Hematopoietic multipotent progenitor cell treated with erythropoietin and hydrocortisone succinate and interleukin-3 and kit ligand, for 15 days (in vitro differentiated cells): ENCODE results near the gene DRG2.

Source experiments
- DNase-seq: peaks from one replicate; pipeline ENCODE4 v3.0.0-alpha.2; 2015; ENCODE audit warnings: low spot score

Gene DRG2, protein sequence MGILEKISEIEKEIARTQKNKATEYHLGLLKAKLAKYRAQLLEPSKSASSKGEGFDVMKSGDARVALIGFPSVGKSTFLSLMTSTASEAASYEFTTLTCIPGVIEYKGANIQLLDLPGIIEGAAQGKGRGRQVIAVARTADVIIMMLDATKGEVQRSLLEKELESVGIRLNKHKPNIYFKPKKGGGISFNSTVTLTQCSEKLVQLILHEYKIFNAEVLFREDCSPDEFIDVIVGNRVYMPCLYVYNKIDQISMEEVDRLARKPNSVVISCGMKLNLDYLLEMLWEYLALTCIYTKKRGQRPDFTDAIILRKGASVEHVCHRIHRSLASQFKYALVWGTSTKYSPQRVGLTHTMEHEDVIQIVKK

DNA sequence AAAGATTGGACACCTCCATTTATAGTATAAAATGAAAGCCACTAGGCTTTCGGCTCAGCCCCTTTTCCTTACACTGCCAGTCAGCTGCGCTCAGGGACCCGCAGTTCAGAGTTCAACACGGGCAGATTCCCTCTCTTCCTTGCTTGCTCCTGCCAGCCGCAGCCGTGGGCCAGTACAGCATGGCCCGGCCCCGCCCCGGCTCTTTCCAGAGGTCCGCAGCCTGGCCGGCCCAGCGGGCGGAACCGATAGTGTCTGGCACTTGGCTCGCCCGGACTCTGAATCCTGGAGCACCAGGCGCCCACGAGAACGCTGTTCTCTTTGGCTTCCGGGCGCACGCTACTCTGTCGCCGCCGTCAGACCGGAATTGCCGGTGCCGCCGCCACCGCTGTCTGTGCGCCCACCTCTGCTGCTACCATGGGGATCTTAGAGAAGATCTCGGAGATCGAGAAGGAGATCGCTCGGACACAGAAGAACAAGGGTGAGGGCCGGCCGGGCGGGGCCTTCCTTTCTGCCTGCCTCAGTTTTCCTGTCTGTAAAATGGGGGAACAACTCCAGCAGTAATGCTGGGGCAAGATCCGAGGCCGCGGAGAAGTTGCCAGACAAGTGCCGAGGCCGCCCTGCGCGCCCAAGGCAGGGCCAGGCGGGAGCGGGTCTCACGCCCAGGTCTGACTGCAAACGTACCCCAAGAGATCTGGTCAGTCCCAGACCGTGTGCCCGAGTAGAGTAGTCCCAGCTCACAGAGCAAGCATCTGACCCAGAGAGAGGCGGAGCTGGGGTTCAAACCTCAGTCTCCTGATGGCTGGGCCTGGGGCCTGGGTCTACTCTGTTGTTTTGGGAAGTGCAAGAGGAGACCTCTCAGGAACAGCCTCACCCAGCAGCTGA is at the start of gene DRG2:
Gene DRG2 (plus strand): TSS at position 339 of the 882 bp plus-strand sequence. CDS start 76 bp downstream, at position 415.
- peak; percentile 91 for DNase-seq

DNA sequence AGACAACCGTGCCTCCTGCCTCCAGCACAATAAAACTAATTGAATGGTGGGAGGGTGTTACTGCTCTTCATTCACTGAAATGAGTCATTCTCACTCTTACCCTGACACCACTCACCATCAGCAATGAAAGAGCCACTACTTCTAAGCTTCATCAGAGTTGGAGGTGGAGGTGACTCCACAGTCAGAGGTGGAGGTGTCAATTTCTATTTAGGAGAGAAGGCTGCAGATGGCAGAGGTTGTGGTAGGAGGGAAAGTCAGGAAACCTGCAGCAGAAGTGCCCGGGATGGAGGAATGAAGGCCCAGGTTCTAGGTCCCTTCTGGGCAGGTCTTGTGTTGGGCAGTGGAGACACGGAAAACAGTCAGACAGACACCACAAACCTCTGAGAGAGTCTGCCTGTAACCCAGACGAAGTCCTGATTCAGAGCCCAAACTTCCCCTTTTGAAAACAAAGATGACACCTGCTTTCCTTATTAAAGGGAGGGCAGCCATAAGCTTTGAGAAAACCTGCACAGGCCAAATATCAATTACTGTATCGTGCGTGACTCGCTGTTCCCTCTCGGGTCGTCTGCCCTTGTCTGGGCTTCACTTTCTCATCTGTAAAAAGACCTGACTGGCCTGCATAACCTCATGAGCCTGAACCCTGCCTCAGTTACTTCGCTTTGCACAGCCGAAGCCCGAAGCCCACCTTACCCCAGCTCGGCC is 49.4 kb upstream of the DRG2 start:
- no peak for DNase-seq

DNA sequence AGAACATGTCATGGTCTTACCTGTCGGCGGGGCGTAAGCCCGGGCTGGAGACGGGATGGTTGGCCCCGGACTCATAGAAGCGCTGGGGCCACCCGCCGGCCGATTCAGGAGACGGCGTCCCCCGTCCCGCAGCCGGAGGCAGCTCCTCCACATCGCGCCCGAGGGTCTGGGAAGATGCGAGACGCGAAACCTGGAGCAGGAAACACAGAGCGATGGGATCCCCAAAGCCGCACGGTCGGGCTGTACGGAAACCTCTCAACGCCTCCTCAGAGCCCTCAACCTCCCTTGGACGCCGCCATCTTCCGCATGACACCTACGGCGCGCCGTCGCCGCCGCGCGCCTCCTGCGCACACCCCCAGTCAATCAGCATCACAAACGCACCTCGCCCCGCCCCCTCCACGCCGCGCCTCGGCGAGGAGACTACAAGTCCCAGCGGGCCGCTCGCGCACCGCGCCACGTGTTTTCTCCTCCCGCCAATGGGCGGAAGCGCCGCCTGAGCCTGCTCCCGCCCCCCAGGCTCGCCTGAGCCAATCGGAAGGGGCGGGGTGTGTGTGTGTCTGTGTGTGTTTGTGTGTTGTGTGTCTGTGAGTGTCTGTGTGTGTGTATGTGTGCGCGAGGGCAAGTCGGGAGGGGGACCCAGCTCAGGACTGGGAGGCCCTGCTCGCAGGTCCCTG is 48.8 kb upstream of the DRG2 start, which contains the start of the genes ATPAF2 and GID4:
Gene ATPAF2 (minus strand): TSS at position 308 of the 674 bp plus-strand sequence. CDS start 155 bp downstream, at position 153.
Gene GID4 (plus strand): TSS at position 548 of the 674 bp plus-strand sequence. CDS start 57 bp downstream, at position 605.
- peak; percentile 99 for DNase-seq

DNA sequence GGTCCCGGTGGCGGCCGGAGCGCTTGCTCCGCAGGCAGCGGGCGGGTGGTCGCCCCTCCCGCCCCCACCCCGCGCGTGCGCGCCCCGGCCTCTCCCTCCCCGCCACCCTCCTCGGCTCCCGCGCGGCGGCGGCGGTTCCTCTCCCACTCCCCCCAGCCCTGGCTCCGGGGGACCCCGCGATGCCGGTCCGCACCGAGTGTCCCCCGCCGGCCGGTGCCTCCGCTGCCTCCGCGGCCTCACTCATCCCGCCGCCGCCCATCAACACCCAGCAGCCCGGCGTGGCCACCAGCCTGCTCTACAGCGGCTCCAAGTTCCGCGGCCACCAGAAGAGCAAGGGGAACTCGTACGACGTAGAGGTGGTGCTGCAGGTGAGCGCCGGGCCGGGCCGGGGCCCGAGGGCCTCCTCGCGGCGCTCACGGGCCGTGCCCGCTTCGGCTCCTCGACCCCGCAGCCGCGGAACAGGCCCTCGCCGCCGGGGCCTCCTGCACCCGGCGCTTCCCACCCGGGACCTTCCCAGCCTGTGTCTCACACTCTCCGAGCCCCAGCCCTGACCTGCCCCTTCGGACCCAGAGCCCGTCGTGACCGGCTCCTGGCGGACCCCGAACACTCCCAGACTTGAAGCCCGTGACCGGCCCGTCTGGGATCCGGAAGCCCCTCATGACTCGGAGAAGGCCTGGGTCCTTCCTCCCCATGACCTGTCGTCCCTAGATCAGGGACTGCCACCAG is 48.0 kb upstream of the DRG2 start:
- DNase-seq, result peak; percentile 51

DNA sequence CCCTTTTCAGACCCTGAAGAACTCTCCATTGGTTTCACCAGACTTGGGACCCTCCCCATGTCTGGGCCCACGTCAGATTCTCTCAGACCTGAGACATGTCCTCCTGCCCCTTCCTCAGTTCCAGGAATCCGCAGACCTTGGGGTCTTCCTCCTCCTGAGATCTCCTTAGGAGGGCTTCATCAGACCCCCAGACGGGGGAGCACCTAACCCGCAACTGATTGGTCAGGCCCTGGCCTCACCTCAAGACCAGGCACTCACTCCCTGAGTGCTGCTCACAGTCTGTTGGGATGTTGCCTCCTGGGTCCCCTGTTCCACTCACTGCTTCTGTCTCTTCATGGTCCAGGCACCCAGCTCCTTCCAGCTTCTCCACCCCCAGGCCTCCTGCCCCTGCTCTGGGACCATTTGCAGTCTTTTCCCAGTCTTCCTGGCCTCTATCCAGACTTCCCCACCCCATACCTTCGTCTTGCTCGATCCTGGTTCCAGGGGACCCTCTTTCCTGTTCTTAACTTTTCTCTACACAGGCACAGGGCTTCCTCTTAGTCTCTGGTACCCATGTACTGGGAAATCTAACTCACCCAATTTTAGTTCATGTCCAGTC is 47.4 kb upstream of the DRG2 start:
- DNase-seq, result no peak

DNA sequence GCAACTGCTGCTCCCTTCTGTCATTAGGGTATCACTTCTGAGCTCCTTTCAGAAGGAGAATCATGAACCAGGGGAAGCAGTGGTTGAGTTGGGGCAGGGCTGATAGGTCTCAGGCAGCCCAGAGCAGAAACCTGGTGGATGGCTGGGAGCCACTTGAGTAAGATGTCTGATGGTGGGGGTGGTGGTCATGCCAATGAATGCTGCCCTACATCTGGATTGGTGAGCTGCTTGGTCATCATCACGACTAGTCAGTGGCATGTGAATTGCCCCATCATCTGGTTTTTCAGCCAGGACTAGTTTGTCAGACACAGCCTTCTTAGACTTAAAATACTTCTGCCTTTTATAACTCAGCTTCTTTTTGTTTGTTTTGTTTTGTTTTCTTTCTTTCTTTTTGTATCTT is 46.0 kb upstream of the DRG2 start:
- no peak for DNase-seq

DNA sequence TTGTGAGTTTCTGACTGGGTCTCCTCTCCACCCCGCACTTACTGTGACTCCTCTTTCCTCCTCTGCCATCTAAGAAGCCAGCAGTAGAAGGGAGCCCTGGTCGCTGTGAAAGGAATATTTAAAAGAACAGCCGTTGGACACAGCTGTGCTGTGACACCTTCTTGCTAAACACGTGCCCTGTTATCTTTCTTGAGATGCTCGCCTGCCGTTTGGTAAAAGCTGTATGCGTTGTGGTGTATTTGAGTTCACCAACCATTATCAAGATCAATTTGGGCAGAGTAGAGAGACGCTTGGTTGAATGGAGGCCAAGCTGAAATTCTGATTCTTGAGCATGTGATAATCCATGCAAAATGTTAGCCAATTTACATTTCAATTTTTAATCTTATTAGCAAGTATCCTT is 44.8 kb upstream of the DRG2 start:
- DNase-seq, result peak; percentile 45

DNA sequence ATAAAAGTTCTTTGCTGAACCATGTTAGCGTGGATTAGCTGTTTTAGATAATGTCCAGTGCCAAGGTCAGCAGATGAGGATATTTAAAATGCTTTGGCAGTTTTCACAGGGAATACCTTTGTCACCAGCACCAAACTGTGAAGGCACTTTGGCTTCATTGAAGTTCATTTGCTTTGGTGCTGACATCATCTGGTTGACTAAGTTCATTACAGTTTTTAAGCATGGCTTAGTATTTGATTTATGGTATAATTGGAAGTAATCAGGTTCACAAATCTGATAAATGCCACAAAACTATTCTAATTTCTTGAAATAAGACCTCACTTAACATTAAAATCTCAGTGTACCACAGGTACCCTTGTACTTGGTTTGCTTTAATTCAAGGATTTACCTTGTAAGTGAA is 44.3 kb upstream of the DRG2 start:
- DNase-seq, result no peak

DNA sequence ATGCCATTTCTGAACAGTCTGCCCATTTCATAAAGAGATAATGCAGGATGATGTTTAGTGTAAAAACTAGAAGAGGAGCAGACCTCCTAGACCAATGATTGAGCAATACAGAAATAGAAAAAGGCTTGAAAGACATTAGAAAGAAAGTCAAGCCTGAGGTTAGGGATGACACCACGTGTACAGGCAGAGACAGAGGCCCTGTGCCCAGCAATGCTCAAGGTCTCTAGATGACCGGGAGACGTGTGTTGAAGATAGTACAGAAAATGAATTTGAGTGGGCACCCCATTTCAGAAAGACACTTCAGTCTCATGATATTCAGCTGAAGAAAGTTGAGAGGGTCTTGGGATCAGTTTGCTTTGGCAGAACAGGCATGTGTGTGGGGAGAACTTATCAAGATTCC is 43.1 kb upstream of the DRG2 start:
- no peak for DNase-seq

DNA sequence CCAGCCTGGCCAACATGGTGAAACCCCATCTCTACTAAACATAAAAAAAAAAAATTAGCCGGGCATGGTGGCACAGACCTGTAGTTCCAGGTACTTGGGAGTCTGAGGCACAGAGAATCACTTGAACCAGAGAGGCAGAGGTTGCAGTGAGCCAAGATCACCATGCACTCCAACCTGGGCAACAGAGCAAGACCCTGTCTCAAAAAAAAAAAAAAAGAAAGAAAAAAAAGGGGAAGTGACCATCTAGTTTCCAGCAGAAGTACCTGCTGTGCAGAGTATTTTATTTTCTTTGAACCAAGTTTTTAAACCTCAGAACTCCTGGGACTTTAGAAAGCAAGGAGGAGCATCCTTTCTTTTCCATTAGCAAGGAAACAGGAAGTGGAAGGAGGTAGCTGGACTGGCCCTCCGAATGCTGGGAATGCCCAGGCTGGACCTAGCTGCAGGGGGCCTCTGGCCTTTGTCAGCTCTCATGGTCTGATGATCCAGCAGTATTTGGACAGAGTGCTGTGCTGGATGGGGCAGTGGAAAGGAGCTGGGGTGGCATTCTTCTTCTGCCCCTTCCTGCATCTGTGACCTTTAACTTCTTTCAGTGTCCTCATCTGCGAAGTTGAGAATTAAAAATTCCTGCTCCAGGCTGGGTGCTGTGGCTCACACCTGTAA is 41.9 kb upstream of the DRG2 start:
- no peak for DNase-seq

DNA sequence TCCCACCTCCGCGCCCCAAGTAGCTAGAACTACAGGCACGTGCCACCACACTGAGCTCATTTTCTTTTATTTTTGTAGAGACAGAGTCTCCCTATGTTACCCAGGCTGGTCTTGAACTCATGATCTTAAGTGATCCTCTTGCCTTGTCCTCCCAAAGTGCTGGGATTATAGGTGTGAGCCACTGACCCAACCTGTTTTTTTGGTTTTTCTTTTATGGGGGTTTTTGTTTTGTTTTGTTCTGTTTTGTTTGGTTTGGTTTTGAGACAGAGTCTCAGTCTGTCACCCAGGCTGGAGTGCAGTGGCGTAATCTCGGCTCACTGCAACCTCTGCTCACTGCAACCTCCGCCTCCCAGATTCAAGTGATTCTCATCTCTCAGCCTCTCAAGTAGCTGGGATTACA is 32.2 kb upstream of the DRG2 start:
- no peak for DNase-seq

DNA sequence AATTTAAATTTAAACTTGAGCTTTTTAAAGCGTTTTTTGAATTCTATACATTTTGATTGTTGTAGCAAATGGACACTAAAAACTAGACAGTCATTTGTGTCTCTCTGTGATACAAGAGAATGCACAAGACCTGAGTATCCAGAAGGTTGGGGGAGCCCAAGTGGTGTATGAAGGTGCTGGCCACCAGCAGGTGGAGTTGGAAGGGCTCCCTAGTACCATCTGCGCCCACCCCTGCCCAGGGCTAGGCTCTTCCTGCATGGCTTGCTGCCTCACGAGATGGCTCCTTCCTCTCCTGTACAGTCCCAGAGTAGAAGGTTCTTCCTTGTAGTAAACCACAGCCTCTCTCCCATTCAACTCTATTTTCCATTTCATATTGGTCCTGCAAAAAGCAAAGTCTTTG is 31.5 kb upstream of the DRG2 start:
- no peak for DNase-seq

DNA sequence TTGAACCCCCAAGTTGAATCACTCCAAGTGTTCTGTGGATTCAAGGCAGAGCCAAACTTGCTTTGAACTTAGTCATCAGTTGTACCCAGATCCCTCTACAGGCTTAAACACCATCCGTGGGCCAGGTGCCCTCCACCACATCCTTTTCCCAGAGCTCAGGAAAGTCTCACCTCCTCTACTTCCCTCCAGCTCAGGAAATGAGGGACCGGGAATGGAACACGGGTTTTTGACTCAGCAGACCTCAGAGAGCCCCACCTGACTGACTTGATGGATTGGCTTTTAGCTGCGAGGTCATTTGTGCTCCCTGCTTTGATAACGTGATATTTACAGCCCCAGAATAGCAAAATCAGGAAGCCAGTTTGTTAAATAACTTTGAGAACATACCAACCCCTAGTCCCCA is 28.5 kb upstream of the DRG2 start:
- DNase-seq, result no peak

DNA sequence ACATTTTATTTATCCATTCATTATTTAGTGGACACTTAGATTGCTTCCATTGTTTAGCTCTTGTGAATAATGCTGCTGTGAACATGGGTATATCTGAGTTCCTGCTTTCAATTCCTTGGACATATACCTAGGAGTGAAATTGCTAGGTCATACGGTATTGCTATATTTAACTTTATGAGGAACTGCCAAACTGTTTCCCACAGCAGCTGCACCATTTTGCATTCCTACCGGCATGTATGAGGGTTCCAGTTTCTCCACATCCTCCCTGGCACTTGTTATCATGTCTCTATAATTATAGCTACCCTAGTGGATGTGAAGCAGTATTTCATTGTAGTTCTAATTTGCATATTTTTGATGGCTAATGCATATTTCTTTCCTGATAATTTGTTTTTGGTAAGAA is 23.7 kb upstream of the DRG2 start:
- DNase-seq, result no peak

DNA sequence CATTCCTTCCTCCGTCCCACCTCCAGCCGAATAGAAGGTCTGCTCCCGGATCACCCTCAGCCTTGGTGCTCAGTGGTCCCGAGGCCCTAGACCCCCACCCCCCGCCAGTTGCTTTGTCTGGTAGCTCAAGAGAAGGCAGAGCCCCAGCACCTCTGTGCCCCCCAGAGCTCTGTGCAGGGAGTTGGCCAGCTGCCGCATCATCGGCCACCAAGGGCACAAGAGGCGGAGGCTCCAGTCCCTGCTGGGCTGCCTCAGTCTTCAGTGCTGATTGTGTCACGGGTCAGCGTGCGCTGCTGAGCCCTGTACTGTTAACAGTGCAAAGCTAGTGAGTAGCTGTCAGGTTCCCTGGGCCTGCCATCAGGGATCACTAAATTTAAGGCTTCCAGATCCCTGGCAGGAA is 22.2 kb upstream of the DRG2 start:
- no peak for DNase-seq

DNA sequence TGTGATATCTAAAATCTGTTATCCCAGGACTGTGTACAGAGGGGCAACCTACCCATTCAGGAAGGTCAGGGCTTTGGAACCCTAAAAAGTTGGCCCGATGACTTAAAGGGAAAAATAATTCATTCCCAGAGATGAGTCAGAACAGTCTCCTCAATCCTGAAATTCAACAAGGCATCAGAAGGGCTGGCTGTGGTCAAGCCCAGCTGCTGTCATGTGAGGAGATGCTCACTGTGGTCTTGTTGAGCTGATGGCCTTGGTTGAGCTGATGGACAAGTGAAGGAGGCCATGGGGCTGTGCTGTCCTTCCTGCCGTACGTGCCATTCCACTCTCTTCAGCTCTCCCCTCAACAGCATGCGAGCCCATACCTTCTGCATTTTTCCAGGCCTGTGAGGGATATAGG is 20.9 kb upstream of the DRG2 start:
- DNase-seq, result no peak

DNA sequence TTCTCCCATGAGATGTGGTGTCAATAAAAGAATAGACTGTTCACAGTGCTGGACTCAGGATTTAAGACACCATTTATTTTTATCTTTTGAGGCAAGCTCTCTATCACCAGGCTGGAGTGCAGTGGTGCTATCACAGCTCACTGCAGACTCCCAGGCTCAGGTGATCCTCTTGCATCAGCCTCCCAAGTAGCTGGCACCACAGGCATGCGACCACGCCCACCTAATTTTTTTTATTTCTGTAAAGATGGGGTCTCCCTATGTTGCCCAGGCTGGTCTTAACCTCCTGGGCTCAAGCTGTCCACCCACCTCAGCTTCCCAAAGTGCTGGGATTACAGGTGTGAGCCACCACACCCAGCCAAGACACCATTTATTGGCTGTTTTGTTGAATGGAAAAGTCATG is 18.6 kb upstream of the DRG2 start:
- no peak for DNase-seq

DNA sequence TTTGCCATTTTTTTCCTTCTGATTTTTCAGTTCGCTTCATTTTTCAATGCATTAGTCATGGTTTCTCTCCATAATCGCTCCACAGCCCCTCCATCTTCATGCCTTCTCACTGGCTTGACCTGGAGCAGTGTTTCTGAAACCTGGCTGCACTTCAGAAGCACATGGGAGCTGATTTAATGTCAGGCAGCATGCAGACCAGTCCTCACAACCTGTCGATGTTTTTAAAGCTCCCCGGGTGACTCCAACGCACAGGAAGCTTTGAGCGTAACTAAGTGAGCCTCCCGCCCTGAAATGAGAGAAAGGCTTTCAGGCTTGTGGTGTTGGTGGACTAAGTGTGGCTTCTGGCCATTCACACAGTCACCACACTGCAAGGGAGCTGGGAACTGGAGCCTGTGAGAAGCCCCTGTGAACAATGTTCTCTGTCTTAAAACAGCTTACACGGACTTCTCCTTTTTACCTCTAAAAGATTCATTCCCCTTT is 16.8 kb upstream of the DRG2 start:
- no peak for DNase-seq

DNA sequence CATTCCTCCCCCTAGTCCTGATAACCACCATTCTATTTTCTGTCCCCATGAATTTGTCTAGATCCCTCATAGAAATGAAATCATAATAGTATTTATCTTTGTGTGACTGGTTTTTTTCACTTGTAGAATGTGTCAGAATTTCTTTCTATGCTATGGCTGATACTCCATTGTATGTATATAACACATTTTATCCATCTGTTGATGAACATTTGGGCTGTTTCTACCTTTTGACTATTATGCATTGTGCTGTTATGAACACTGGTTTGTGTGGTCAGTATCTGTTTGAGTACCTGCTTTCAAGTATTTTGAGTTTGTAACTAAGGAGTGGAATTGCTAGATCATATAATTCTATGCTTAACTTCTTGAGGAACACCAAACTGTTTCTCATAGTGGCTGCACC is 16.0 kb upstream of the DRG2 start:
- no peak for DNase-seq
